Activated T-helper 1 cell treated with anti-CD3 and anti-CD28 coated beads, Interleukin-12 subunit alpha, Interleukin-12 subunit beta, Interleukin-2, Interleukin-4 antibody, amounts not matched to agents 30 ng/mL and 10 ng/mL and 1 ng/mL, durations not matched to agents 14 hours and 24 hours and 36 hours (primary cell): ENCODE results near the gene STK31. TPM values are rescaled to one million over a fixed set of nuclear protein-coding genes. Genes with fewer than 3 reads are reported as not detected.
"Not testable (repeated sequence)": the region's sequence is repeated elsewhere in the genome, so short reads cannot be mapped to it uniquely, and the experiment has no call there.

Experiments
- DNase-seq: peaks from one replicate; pipeline ENCODE4 v3.0.0; 2021; ENCODE audit warnings: low spot score
- H3K27ac Mint-ChIP-seq: one replicate; pipeline ENCODE4 v1.8.0; 2021; ENCODE audit warnings: mild to moderate bottlenecking, mixed read lengths
- H3K27me3 Mint-ChIP-seq: one replicate; pipeline ENCODE4 v1.8.0; 2022; ENCODE audit warnings: mild to moderate bottlenecking, moderate library complexity, mixed read lengths; ENCODE audit not compliant: insufficient read depth
- H3K36me3 Mint-ChIP-seq: one replicate; pipeline ENCODE4 v1.8.0; 2021; ENCODE audit warnings: low read depth, mixed read lengths
- H3K4me1 Mint-ChIP-seq: one replicate; pipeline ENCODE4 v1.8.0; 2021; ENCODE audit warnings: low read depth, mixed read lengths
- H3K4me3 Mint-ChIP-seq: one replicate; pipeline ENCODE4 v1.8.0; 2021; ENCODE audit warnings: mild to moderate bottlenecking, moderate library complexity, mixed read lengths
- H3K9me3 Mint-ChIP-seq: one replicate; pipeline ENCODE4 v1.8.0; 2021; ENCODE audit warnings: mixed read lengths
- intact Hi-C: fragments of 100-400 bp; cut with micrococcal nuclease; formaldehyde crosslinking; loops from one replicate; pipeline ENCODE4 v1.15.1; 2024
- total RNA-seq: library from RNA; stranded (reverse); gene quantifications from 2 replicates; pipeline ENCODE4 v1.2.3, GENCODE V29; 2022

Gene STK31
- total RNA-seq, 1 donor from 2014 or later: not detected

DNA sequence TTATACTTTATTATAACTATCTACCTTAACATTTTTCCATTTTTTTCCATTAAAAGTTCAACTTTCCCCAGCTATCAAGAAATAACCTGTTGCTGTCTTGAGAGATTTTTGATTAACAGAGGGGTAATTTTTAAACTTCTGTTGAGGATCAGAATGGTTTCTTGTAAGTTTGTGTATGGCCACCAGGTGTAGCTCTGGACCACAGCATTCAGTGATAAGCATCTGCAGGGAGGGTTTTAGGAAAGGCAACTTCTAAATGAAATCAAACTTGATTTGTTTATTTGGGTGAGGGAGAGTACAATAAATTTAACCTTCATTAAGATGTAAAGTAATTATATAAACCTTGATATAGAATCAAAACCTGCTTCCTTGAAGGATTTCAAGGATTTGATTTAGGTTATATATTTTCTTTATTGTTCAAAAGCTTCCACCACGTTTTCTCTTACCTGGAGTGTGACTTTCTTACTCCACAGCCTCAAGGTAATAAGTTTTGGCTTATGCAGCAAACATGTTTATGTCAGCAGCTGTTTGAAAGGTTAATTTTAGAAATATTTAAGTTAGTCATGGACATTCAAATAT lies 153.3 kb downstream of the STK31 start:
- no peak for DNase-seq
- Mint-ChIP-seq H3K4me1 (no peaks in the 10 kb centered on the region), H3K36me3 (no peaks in the 10 kb centered on the region), H3K9me3 (no peaks in the 10 kb centered on the region), H3K27ac (no peak overlapping the region), H3K4me3 (no peak overlapping the region), H3K27me3 (peaks cover 9% of the 10 kb centered on the region)
- intact Hi-C loops: loop anchor here (1.0 to 5.0 kb wide), 4 partner anchors 429 to 1234 kb away; no protein-coding TSS in a partner anchor

DNA sequence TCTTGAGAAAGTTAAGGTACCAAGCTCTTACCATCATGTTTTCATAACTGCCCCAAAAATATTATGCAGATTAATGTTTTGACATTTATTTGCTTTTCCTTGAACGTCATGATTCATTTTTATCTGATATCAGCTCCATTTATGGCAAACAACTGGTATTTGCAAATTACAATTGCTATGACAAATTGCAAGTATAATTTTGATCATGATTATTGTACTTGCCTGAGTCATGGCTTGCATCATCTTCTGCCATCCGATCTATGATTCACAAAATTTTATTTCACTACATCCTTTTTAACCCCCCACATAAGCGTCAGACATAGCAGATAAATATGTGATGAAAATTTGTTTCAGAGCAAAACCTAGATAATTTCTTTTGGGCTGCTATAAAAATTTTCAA lies 155.0 kb downstream of the STK31 start:
- intact Hi-C loops: loop anchor here (5.0 kb wide), 2 partner anchors 427 to 1232 kb away; no protein-coding TSS in a partner anchor
- no peaks in the 10 kb centered on the region for H3K4me1 Mint-ChIP-seq
- no peaks in the 10 kb centered on the region for H3K36me3 Mint-ChIP-seq
- H3K4me3 Mint-ChIP-seq: no peak overlapping the region
- DNase-seq: no peak
- no peaks in the 10 kb centered on the region for H3K9me3 Mint-ChIP-seq
- H3K27me3 Mint-ChIP-seq: peaks cover 16% of the 10 kb centered on the region
- H3K27ac Mint-ChIP-seq: no peak overlapping the region

DNA sequence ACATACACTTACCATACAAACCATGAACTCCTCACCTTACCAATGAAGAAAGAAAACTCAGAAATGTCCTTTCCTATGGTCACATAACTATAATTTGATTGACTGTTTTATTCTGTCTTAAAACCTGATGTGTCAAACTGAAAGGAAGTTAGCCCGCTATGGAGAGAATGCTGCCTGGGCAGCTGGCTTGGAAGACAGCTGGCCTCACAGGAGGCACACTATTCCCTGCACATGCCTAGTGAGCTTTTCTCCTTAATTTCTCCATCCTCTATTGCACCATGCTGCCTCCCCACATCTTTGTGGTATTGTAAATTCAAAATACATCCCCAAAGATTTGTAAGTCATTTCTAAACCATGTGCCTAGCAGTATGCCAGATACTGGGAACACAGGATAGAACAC lies 163.3 kb downstream of the STK31 start:
- no peak overlapping the region for H3K4me3 Mint-ChIP-seq
- DNase-seq: no peak
- no peaks in the 10 kb centered on the region for H3K4me1 Mint-ChIP-seq
- no peaks in the 10 kb centered on the region for H3K36me3 Mint-ChIP-seq
- peaks cover 14% of the 10 kb centered on the region for H3K27me3 Mint-ChIP-seq
- peaks cover 5% of the 10 kb centered on the region for H3K9me3 Mint-ChIP-seq
- intact Hi-C loops: no loop called here
- no peak overlapping the region for H3K27ac Mint-ChIP-seq

DNA sequence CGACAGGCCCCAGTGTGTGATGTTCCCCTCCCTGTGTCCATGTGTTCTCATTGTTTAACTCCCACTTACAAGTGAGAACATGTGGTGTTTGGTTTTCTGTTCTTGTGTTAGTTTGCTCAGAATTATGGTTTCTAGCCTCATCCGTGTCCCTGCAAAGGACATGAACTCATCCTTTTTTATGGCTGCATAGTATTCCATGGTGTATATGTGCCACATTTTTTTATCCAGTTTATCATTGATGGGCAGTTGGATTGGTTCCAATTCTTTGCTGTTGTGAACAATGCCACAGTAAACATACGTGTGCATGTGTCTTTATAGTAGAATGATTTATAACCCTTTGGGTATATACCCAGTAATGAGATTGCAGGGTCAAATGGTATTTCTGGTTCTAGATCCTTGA lies 166.5 kb downstream of the STK31 start:
- H3K27ac Mint-ChIP-seq, H3K4me3 Mint-ChIP-seq, H3K36me3 Mint-ChIP-seq, intact Hi-C loops, H3K27me3 Mint-ChIP-seq, H3K4me1 Mint-ChIP-seq, DNase-seq, H3K9me3 Mint-ChIP-seq: not testable (repeated sequence)

Other genes with a start within 250 kb of the STK31 start
- 2.5 and 2.7 TPM in 2 replicates for gene IGF2BP3, start 239.7 kb upstream of the STK31 start, total RNA-seq
- 98.6 and 103 TPM in 2 replicates for gene TRA2A, start 178.2 kb upstream of the STK31 start, total RNA-seq
- gene CCDC126, start 112.8 kb upstream of the STK31 start, total RNA-seq: 8.2 and 10.7 TPM in 2 replicates
- 9.4 and 9.9 TPM in 2 replicates for gene FAM221A, start 30.0 kb upstream of the STK31 start, total RNA-seq